OCI-LY3 (cell line): ENCODE results near the gene IGDCC3.

ENCODE experiments used
- H2AFZ ChIP-seq: fragments of 200-600, 300-600 bp; shearing (Covaris generic); 2 replicates; pipeline ENCODE4 v1.6.0; 2014; ENCODE audit warnings: antibody characterized with exemption, low read depth, low read length
- H3K27ac ChIP-seq: fragments of 200-600, 300-600 bp; sonication (generic); 2 replicates; pipeline ENCODE4 v1.5.1; 2014; ENCODE audit warnings: mild to moderate bottlenecking, low read length, moderate library complexity, mixed read lengths
- H3K27me3 ChIP-seq: fragments of 200-600, 300-600 bp; sonication (generic); 2 replicates; pipeline ENCODE4 v1.6.1; 2014; ENCODE audit warnings: low read depth, low read length, mixed read lengths
- H3K36me3 ChIP-seq: fragments of 200-600, 300-600 bp; sonication (generic); replicated peaks from 2 replicates; pipeline ENCODE3; 2014; ENCODE audit warnings: low read depth, low read length, mixed read lengths
- H3K4me1 ChIP-seq: fragments of 300-600, 200-600 bp; sonication (generic); 2 replicates; pipeline ENCODE4 v1.6.1; 2014; ENCODE audit warnings: low read length, mixed read lengths
- H3K4me2 ChIP-seq: fragments of 200-600, 300-600 bp; sonication (generic); 2 replicates; pipeline ENCODE4 v1.6.1; 2014; ENCODE audit warnings: low read length, mixed read lengths
- H3K4me3 ChIP-seq: fragments of 300-600, 200-600 bp; sonication (generic); 2 replicates; pipeline ENCODE4 v1.5.1; 2014; ENCODE audit warnings: antibody characterized with exemption, mild to moderate bottlenecking, low read length, moderate library complexity
- H3K79me2 ChIP-seq: fragments of 300-600, 200-600 bp; shearing (Covaris generic); 2 replicates; pipeline ENCODE4 v1.6.1; 2014; ENCODE audit warnings: mild to moderate bottlenecking, low read length, mixed read lengths
- H3K9ac ChIP-seq: fragments of 300-600, 200-600 bp; shearing (Covaris generic); 2 replicates; pipeline ENCODE4 v1.6.0; 2014; ENCODE audit warnings: mild to moderate bottlenecking, low read length, moderate library complexity
- H3K9me3 ChIP-seq: fragments of 200-600, 300-600 bp; shearing (Covaris generic); 2 replicates; pipeline ENCODE4 v1.6.1; 2014; ENCODE audit warnings: low read length, mixed read lengths; ENCODE audit not compliant: insufficient read depth
- H4K20me1 ChIP-seq: fragments of 200-600, 300-600 bp; sonication (generic); 2 replicates; pipeline ENCODE4 v1.6.1; 2016; ENCODE audit warnings: low read length, mixed read lengths; ENCODE audit not compliant: insufficient read depth
- EZH2phosphoT487 ChIP-seq: fragments of 200-600 bp; shearing (Covaris generic); IDR thresholded peaks from 2 replicates; pipeline ENCODE4 v1.6.1; 2018; ENCODE audit warnings: antibody characterized with exemption, mixed run types, low read depth
- TF ChIP-seq, protein P1 (sequence below): fragments of 200-600, 300-600 bp; sonication (generic); IDR thresholded peaks from 2 replicates; pipeline ENCODE4 v1.5.1; 2014; ENCODE audit warnings: antibody characterized with exemption, low read length, low read depth

The IGDCC3 gene

DNA sequence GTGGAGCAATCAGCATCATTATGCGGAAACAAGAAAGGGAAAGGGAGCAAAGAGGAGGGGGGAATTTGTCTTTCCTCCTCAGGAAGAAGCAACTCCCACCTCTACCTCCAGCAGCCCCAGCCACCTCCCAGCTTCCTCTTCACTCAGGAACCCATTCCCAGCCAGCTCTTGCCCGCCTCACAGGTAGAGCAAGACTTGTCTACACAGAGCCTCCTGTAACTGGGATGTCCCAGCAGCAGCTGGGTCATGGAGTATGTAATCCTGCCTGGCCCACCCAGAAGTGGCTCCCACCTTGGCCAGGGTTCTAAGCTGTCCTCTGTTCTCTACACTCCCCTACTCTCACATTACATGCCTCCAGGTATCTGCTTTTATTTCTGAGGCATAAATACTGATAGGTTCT lies 14.0 kb downstream of the IGDCC3 start:
- no peaks in the 10 kb centered on the region for H3K9me3 ChIP-seq
- H3K79me2 ChIP-seq = no peaks in the 10 kb centered on the region
- no peak overlapping the region for H3K4me3 ChIP-seq
- H3K9ac ChIP-seq = no peak overlapping the region
- no peaks in the 10 kb centered on the region for H3K36me3 ChIP-seq
- H3K4me1 ChIP-seq = peaks cover 9% of the 10 kb centered on the region
- H3K27ac ChIP-seq = no peak overlapping the region
- TF ChIP-seq, protein P1, sequence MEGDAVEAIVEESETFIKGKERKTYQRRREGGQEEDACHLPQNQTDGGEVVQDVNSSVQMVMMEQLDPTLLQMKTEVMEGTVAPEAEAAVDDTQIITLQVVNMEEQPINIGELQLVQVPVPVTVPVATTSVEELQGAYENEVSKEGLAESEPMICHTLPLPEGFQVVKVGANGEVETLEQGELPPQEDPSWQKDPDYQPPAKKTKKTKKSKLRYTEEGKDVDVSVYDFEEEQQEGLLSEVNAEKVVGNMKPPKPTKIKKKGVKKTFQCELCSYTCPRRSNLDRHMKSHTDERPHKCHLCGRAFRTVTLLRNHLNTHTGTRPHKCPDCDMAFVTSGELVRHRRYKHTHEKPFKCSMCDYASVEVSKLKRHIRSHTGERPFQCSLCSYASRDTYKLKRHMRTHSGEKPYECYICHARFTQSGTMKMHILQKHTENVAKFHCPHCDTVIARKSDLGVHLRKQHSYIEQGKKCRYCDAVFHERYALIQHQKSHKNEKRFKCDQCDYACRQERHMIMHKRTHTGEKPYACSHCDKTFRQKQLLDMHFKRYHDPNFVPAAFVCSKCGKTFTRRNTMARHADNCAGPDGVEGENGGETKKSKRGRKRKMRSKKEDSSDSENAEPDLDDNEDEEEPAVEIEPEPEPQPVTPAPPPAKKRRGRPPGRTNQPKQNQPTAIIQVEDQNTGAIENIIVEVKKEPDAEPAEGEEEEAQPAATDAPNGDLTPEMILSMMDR = no peak
- TF ChIP-seq EZH2phosphoT487 = no peak
- no peak overlapping the region for H3K4me2 ChIP-seq
- H4K20me1 ChIP-seq = no peaks in the 10 kb centered on the region
- H2AFZ ChIP-seq = no peak overlapping the region
- H3K27me3 ChIP-seq = peaks cover 5% of the 10 kb centered on the region; the same call in 1 of the 2 replicates

DNA sequence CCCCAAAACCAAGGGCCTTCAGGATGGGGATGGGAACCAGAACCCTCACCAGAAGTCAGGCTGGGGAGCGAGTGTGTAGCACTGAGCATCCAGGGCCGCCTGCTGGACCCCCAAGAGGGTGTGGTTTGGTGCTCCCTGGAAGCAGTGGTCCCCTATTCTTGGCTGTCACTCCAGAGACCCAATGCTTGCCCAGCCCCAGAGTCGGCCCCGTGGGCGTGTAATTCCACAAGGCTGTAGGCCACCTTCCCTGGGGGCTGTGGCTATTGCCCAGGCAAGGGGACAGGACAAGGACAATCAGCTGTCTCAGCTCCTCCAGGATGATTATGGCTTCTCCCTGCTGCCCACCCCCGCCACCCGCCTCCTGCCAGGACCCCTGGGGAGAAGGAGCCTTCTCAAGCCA lies 14.5 kb downstream of the IGDCC3 start:
- peaks cover 4% of the 10 kb centered on the region for H3K4me1 ChIP-seq

DNA sequence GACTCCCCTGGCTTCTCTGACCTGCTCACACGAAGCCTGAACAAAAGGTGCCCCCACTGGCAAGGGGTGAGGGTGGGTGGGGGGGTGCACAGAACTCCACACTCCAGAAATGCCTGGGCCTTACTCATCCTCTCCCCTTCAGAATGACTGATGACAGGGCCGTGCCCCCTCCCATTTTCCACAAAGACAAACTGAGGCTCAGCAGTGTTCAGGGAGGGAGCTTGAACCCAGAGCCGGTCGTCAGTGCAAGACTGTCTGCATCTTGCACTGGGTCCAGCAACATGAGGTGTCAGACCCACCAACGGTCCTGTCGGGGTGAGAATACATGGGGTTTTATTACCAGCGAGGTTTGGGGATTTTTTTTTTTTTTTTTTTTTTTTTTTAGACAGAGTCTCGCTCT lies 15.3 kb downstream of the IGDCC3 start:
- no peak overlapping the region for H3K4me3 ChIP-seq
- H4K20me1 ChIP-seq = no peaks in the 10 kb centered on the region
- peaks cover 5% of the 10 kb centered on the region; the same call in 1 of the 2 replicates for H3K27me3 ChIP-seq
- no peak for TF ChIP-seq EZH2phosphoT487
- TF ChIP-seq, protein P1 = no peak
- H3K4me2 ChIP-seq = no peak overlapping the region
- no peaks in the 10 kb centered on the region for H3K9me3 ChIP-seq
- no peaks in the 10 kb centered on the region for H3K36me3 ChIP-seq
- H3K9ac ChIP-seq = no peak overlapping the region
- H3K27ac ChIP-seq = no peak overlapping the region
- no peaks in the 10 kb centered on the region for H3K79me2 ChIP-seq
- H3K4me1 ChIP-seq = no peaks in the 10 kb centered on the region
- no peak overlapping the region for H2AFZ ChIP-seq

More for the DNA sequence above, 14.5 kb downstream of the IGDCC3 start:
- no peak overlapping the region for H3K4me2 ChIP-seq
- H3K27ac ChIP-seq = no peak overlapping the region
- TF ChIP-seq EZH2phosphoT487 = no peak
- TF ChIP-seq, protein P1 = no peak
- no peak overlapping the region for H3K4me3 ChIP-seq
- no peak overlapping the region for H3K9ac ChIP-seq
- H3K27me3 ChIP-seq = peaks cover 5% of the 10 kb centered on the region; the same call in 1 of the 2 replicates
- no peaks in the 10 kb centered on the region for H3K79me2 ChIP-seq
- no peaks in the 10 kb centered on the region for H4K20me1 ChIP-seq
- H2AFZ ChIP-seq = no peak overlapping the region
- no peaks in the 10 kb centered on the region for H3K9me3 ChIP-seq
- H3K36me3 ChIP-seq = no peaks in the 10 kb centered on the region

GRCh38 chr15:65361708-65362459 lies 15.9 kb downstream of the IGDCC3 start:
- Histone ChIP-seq H3K36me3 (no peaks in the 10 kb centered on the region), H3K27me3 (peaks cover 5% of the 10 kb centered on the region; the same call in 1 of the 2 replicates), H3K4me2 (no peak overlapping the region), H3K79me2 (no peaks in the 10 kb centered on the region), H3K9ac (no peak overlapping the region), H3K9me3 (no peaks in the 10 kb centered on the region), H2AFZ (no peak overlapping the region), H3K4me1 (no peaks in the 10 kb centered on the region), H3K27ac (no peak overlapping the region), H4K20me1 (no peaks in the 10 kb centered on the region), H3K4me3 (no peak overlapping the region)
- no peak for TF ChIP-seq EZH2phosphoT487
- TF ChIP-seq, protein P1 = no peak
